Left ventricle myocardium superior (tissue), 1 donor: ENCODE measurements around the gene ADK. TPM values are rescaled to one million over a fixed set of nuclear protein-coding genes. Genes with fewer than 3 reads are reported as not detected.

Experiments used
- ATAC-seq: fragments of 200-7000 bp; cut with Tn5 transposase; one replicate; pipeline ENCODE4 v1.9.1; 2020; ENCODE audit warnings: mild to moderate bottlenecking, moderate library complexity
- DNase-seq: peaks from one replicate; pipeline ENCODE4 v3.0.0-alpha.2; 2020
- intact Hi-C: fragments of 100-400 bp; cut with micrococcal nuclease; formaldehyde crosslinking; loops from one replicate; pipeline ENCODE4 v1.11.0; 2022
- total RNA-seq: library from RNA; stranded (reverse); fragmentation: NEBNext Ultra II Directional; extraction: Animal tissue kit (Norgen Biotek cat#: 25700); gene quantifications from one replicate; pipeline ENCODE4 v1.2.1, GENCODE V29; 2021
- donor health status: DM: no; HTN: yes; CAD: no; lungs with severe emphysema.

The ADK gene
- total RNA-seq, 1 donor from 2014 or later = 47.2 TPM

DNA sequence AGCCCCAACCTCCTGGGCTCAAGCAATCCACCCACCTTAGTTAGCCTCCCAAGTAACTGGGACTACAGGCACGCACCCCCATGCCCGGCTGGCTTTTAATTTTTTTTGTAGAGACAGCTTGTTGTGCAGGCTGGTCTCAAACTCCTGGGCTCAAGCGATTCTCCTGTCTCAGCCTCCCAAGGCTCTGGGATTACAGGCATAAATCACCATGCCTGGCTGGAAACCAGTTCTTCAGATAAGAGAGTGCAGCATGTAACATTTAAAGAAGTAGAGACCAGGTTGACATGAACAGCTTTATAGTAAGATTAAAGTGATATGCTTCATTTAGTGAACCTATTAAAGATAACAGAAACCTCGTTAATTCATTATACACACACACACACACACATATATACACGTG lies 507.5 kb downstream of the ADK start:
- ATAC-seq (no peak), DNase-seq (no peak)
- intact Hi-C loops = no loop called here

DNA sequence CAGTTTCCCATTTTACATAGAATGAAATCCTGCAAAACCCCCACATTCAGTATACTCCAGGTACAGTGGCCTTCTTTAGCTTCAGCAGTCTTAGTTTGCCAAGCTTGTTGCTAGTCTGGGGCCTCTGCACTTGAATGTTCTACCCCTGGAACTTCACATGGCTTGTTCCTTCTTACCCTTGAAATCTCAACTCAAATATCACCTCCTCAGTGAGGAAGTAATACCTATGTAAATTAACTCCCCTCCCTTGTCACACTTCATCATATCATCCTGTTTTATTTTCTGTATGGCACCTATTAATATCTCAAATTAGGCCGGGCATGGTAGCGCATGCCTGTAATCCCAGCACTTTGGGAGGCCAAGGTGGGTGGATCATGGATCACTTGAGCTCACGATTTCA lies 511.6 kb downstream of the ADK start:
- intact Hi-C loops = no loop called here
- ATAC-seq (no peak), DNase-seq (no peak)

DNA sequence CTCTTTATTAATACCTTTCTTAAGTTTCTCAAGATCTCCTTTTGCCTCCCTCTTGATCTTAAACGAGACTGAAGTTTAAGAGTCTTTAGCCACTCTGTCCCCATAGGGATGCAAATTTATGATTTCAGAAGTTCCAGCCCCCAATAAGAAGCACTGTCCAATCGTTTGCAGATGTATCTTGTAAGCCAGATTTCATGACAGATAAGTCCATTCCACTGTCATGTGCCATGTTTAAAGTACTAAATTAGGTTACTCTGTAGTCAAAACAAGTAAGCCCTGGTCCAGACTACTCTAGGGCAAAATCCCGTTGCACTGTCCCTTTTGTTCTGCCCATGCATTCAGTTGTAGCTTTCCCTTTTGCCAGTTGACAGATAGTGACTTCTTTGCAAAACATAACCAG lies 518.2 kb downstream of the ADK start:
- ATAC-seq (no peak), DNase-seq (no peak)
- intact Hi-C loops = no loop called here

DNA sequence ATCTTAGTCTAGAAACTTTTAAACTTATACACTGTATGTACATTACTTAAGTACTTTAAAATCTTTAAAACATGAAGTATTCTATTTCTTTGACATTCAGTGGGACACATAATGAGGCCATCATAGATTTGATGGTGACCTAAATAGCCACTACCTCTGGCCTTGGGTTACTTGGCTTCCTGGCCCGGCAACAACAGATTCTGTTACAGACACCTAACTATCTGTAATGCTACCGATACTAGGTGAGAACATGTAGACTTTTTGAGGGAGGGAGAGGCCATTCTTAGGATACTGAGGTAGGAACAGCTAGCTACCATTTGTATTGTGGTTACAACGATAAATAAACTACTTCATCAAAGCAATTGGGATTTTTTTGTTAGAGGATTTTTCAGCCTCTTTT lies 520.7 kb downstream of the ADK start:
- DNase-seq (no peak), ATAC-seq (peak; percentile 87)
- intact Hi-C loops = no loop called here

DNA sequence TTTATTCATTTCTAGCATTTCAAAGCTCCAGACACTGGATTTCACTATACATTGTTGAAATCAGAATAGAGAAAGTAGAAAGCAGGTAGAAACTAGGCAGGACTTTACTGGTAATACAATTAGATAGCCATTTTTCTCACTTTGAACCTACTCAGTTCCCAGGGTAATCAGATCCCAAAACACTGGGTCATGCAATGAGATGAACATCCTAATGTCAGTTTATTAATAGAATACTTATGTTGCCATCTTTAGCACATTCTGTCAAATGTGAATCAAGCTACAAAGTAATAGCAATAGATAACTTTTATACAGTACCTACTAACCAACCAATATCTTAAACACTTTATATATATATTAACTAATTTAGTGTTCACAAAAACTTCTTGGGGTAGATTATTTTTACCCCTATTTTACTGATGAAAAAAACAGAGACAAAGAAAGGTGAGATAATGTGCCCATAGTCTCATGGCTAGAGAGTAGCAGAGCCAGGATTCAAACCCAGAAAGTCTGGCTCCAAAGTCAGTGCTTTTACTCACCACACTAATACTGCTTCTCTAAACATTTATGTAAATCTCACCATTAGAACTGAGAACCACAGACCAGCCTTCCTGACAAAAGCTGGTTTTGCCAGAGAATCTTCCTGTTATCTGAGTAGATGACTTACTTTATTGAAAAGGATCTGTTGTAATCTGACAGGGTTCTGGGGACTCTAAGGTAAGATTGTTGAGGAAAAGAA lies 521.6 kb downstream of the ADK start:
- intact Hi-C loops = no loop called here
- ATAC-seq = peak; percentile 59
- DNase-seq = no peak

DNA sequence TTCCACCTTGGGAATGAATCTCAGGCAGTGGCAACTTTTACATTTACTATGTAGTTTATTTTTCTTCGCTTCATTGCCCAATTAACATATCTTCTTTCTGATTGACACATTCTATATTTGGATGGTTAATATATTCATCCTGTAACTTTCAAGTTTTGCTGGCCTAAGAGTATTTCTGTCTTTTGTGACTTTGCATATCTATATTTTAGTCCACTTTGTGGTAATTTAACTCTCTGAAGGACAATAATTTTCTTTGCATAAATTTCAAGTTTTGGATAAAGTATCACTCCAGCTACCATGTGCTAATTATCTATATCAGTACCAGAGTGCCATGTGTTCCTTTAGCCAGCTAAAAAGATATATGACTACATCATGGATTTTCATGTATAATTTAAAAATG lies 523.9 kb downstream of the ADK start:
- intact Hi-C loops = no loop called here
- ATAC-seq = no peak
- no peak for DNase-seq

DNA sequence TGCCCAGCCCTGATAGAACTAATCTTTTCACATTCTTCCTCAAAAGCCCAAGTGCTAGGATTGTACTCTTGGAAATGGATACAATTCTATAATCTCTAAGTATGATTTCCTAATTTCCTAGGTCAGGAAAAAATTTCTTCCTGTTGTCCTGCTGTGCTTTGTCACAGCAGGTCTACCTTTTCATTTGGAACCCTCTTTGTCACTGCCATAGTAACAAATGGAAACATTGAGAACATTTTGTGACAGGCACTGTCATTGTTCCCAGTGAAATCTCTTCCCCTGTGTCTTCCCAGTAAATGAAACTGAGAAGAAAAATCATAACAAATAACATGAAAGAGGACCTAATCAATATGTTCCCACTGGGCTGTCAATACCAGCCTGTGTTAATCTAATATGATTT lies 524.5 kb downstream of the ADK start:
- no peak for DNase-seq
- intact Hi-C loops = no loop called here
- no peak for ATAC-seq

DNA sequence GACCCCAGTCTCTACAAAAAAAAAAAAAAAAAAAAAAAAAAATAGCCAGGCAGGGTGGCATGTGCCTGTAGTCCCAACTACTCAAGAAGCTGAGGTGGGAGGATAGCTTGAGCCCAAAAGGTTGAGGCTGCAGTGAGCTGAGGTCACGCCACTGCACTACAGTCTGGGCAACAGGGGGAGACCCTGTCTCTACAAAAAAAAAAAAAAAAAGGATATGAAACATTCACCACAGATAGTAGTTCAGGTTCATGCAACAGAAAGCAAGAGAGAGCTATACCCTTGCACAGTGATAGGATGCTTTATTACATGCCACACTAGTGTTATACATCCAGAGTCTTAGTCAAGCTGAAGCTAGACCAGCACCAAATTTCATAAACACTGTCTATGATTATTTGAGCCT lies 526.9 kb downstream of the ADK start:
- no peak for DNase-seq

DNA sequence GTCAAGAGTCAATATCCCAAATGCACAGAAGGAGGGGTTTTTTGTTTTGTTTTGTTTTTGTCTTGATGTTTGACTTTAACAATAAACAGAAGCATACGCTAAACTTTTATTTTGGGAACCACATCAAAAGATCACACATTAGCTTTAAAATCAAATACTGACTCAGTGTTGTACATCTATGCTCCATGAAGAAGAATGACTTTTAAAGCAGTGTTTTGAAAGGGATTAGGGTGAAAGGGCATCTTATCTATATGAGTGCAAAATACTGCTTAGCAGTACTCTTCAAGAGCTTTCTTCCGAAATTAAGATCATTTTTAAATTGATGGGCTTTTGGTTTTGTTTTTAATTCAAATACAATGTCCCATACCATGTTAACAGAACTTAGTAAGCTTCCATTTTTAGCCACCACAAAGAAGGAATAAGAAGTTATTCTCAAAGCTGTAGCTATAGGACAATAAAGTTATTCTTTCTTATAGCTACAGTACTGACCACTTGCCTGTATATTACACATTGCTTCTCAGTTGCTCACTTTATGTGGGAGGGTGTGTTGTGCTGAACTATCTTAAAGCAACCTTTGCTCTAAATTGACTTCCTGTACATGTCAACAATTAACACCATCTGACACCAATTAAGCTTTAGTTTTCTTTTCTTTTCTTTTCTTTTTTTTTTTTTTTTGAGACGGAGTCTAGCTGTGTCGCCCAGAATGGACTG lies 531.1 kb downstream of the ADK start:
- DNase-seq (no peak), ATAC-seq (no peak)
- intact Hi-C loops = no loop called here

More for the DNA sequence above, 526.9 kb downstream of the ADK start:
- intact Hi-C loops = no loop called here
- no peak for ATAC-seq

DNA sequence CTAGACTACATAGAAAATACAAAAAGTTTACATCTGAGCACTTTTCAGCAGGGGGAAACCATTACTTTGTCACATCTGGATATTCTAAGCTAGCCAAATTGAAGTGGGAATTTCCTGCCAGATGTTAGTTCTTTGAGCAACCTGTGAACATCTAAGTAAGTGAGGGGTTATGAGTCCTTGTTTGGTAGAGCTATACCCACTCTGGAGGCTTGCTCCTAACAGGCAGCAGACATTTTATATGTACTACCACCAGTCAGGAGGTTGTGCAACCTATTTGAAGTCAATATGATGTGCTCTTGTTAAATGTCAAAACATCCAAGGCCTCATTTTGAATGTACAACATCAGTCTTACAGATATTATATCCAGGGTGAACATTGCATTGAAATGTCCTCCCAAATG lies 532.0 kb downstream of the ADK start:
- intact Hi-C loops = no loop called here
- DNase-seq (no peak), ATAC-seq (no peak)

DNA sequence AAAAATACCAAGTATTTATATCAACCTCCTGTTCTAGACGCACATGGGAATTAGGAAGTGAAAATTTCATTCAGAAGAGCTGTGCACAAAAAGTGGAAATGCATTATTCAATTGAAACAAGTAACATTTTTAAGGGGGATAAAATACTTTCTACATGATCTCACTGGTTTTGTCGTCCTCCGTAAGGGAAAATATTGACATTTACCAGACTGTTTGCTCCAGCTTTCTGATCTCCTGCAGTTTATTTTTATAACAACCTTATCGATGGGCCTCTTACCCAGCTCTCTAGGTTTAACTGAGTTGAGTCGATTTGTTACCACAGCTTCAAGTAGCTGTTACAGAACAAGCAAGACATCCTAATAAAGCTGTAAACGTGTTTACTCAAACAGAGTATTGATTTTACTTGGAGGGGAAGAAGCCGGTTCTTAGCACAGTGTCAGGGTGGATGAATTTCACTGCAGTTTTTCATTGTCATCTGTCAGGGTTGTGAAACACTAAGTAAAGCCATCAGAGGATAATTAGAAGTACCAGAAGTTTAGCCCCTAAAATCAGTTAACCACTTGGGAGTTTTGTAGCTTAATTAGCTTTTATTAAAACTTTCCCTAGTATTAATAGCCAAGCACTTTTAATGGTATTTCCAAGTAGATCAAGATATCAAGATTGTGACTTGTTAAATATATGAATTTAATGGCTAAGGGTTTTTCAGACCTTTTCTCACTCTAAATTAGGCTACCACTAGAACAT lies 532.8 kb downstream of the ADK start:
- peak; percentile 50 for ATAC-seq

DNA sequence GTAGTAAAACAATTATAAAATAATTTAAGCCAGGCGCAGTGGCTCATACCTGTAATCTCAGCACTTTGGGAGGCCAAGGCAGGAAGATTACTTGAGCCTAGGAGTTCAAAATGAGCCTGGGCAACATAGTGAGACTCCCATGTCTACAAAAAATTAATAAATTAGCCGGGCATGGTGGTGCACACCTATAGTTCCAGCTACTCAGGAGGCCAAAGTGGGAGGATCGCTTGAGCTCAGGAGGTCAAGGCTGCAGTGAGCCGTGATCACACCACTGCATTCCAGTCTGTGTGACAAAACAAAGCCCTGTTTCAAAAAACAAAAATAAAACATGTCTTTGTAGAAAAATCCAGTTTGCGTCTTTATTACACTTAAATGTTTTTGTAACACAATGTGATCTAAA lies 533.4 kb downstream of the ADK start:
- ATAC-seq = no peak
- no peak for DNase-seq
- intact Hi-C loops = no loop called here

More for the DNA sequence above, 532.8 kb downstream of the ADK start:
- DNase-seq = no peak
- intact Hi-C loops = no loop called here

DNA sequence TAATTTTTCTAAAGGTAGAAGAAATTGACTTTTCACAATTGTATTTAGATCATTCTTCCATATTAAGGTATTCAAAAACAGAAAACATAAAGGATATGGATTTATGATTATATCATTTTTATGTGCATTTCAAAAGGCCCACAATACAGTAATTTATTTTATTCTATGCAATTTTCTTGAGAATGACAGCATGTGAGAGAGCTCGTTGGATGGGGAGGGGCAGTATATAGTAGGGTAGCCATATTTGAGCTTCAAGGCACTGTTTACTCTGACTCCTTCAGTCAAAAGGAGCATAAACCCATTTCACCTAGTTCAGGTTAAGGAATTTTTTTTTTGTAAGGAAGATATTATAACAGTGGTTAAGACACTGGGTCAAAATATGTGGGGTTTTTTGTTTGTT lies 534.5 kb downstream of the ADK start:
- no peak for ATAC-seq
- DNase-seq = no peak
- intact Hi-C loops = no loop called here

DNA sequence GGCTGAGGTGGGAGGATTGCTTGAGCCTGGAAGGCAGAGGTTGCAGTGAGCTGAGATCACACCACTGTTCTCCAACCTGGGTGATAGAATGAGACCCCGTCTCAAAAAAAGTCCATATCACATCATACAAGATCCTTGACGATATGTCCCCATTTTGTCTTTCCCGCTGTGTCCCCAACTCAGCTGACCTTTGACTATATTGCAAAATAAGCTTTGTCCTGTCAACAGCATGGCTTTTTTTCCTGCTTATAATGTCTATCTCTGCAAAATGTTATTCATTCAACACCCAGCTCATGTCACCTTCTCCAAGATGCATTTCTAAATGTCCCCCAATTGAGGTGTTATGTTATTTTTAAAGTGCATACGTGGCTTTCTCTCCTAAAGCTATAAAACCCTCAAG lies 539.4 kb downstream of the ADK start:
- intact Hi-C loops = no loop called here
- ATAC-seq (no peak), DNase-seq (no peak)

DNA sequence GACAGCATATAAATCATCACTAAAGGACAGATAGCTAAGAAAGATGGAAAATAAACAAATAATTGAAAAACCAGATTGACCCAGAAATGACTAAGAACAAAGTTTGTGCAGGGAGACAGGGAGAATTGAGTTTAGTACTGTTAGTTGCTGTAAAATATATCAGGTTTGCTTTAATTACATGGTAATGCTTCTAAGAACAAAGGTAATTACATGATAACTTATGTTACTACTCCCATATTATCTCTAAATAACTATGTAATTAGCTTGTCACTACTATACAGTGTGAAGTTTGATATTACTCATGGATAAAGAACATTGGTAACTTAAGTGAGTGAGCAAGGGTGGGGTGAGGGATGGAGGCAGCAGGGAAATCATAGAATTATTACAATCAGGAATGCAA lies 540.1 kb downstream of the ADK start:
- DNase-seq (no peak), ATAC-seq (no peak)
- intact Hi-C loops = no loop called here

DNA sequence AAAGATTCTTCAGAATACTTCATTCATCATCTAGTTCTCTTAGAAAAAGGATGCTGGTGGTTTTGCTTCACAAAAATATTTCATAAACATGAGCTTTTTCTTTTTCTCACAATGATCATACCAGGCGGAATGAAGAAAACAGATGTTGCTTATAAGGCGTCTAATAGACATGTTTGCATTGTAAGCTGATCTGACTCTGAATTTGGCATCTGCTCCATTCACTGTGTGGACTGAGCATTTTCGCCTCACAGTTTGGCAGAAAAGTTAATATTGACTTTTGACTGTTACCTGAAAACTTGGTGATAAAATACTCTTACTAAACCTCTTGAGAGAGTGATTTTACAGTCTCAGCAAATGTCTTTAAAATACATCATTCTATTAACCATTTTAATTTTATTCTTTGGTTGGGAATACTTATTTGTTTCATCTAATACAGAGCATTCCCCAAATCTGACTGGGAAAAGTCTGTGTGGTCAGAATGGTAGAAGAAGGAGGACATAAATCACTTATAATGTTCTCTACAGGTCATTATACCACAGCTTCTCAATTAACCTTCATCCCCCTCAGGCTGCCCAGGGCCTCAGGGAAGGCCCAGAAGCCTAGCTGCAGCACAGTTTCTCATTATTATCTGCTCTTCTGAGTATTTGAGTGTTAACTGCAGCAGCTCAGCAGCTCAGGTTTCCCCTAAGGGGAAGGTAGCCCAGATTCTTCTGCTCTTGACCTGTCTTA lies 553.8 kb downstream of the ADK start:
- ATAC-seq = no peak

DNA sequence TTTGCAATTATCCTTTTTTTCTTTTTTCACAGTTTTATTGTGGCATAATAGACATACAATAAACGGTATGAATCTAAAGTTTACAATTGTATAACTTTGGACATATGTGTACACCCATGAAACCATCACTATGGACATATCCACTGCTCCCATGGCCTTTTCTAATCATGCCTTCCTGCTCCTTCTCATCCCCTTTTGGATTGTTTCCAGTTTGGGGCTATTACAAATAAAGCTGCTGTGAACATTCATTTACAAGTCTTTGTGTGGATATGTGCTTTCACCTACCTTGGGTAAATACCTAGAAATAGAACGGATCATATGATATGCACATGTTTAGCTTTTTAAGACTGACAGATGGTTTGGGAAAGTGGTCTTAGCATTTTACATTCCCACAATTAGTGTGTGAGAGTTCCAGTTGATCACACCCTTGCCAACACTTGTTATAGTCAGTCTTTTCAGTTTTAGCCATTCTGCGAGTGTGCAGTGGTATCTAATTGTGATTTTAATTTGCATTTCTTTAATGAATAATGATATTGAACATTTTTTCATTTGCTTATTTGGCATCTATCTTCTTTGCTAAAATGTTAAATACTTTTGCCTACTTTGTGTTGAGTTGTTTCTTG lies 554.4 kb downstream of the ADK start:
- intact Hi-C loops = no loop called here
- DNase-seq (no peak), ATAC-seq (no peak)

More for the DNA sequence above, 553.8 kb downstream of the ADK start:
- intact Hi-C loops = no loop called here
- DNase-seq = no peak

DNA sequence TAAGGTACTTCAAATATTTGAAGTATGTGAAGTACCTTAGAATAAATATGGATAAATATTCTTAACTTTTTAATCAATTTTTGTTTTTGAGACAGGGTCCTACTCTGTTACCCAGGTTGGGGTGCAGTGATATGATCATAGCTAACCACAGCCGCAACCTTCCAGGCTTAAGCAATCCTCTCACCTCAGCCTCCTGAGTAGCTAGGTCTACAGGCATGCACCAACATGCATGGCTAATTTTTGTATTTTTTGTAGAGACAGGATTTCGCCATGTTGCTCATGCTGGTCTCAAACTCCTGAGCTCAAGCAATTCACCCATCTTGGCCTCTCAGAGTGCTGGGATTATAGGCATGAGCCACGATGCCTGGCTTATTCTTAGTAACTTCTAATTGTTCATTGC lies 555.9 kb downstream of the ADK start:
- DNase-seq (no peak), ATAC-seq (no peak)
- intact Hi-C loops = no loop called here

DNA sequence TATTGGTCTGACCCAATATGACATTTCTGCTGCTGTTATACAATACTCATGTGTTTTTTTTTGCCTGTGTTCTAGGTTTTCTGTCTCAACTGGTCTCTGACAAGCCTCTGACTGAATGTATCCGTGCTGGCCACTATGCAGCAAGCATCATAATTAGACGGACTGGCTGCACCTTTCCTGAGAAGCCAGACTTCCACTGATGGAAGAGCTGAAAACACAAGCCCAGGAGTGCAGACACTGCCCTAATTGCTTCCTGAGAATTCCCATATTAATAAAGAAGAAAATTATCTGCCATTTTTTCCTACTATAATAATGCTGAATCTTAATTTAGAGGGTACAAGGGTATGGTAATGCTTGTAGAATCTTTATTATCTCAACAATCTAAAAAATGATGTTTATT lies 557.2 kb downstream of the ADK start:
- intact Hi-C loops = no loop called here
- DNase-seq (no peak), ATAC-seq (no peak)
